Endothelial cell (in vitro differentiated cells): ENCODE measurements around the gene NFATC2. TPM values are rescaled to one million over a fixed set of nuclear protein-coding genes. Genes with fewer than 3 reads are reported as not detected.

Experiments used
- DNase-seq: peaks from one replicate; pipeline ENCODE4 v3.0.0; 2021; ENCODE audit warnings: low spot score
- H3K27ac Mint-ChIP-seq: one replicate; pipeline ENCODE4 v1.8.0; 2021; ENCODE audit warnings: mixed read lengths, inconsistent platforms; ENCODE audit not compliant: unreplicated experiment
- H3K27me3 Mint-ChIP-seq: one replicate; pipeline ENCODE4 v1.8.0; 2021; ENCODE audit warnings: mild to moderate bottlenecking, moderate library complexity, mixed read lengths, inconsistent platforms; ENCODE audit not compliant: unreplicated experiment
- H3K36me3 Mint-ChIP-seq: one replicate; pipeline ENCODE4 v1.8.0; 2021; ENCODE audit warnings: mild to moderate bottlenecking, low read depth, mixed read lengths, inconsistent platforms; ENCODE audit not compliant: unreplicated experiment
- H3K4me1 Mint-ChIP-seq: one replicate; pipeline ENCODE4 v1.8.0; 2021; ENCODE audit warnings: mild to moderate bottlenecking, mixed read lengths, inconsistent platforms; ENCODE audit not compliant: unreplicated experiment
- H3K4me3 Mint-ChIP-seq: one replicate; pipeline ENCODE4 v1.8.0; 2021; ENCODE audit warnings: mild to moderate bottlenecking, mixed read lengths, inconsistent platforms; ENCODE audit not compliant: unreplicated experiment
- H3K9me3 Mint-ChIP-seq: one replicate; pipeline ENCODE4 v1.8.0; 2021; ENCODE audit warnings: mixed read lengths, inconsistent platforms; ENCODE audit not compliant: unreplicated experiment
- CTCF ChIP-seq: fragments of 200-600 bp; sonication (generic); IDR thresholded peaks from one replicate; pipeline ENCODE4 v1.5.0; 2021; ENCODE audit warnings: antibody characterized with exemption; ENCODE audit not compliant: unreplicated experiment
- total RNA-seq: library from RNA; stranded (reverse); fragmentation: NEBNext Ultra II Directional; extraction: Animal tissue kit (Norgen Biotek cat#: 25700); gene quantifications from one replicate; pipeline ENCODE4 v1.2.1, GENCODE V29; 2021; ENCODE audit not compliant: unreplicated experiment

Gene NFATC2
- total RNA-seq, 1 donor from 2014 or later, result 3.5 TPM

DNA sequence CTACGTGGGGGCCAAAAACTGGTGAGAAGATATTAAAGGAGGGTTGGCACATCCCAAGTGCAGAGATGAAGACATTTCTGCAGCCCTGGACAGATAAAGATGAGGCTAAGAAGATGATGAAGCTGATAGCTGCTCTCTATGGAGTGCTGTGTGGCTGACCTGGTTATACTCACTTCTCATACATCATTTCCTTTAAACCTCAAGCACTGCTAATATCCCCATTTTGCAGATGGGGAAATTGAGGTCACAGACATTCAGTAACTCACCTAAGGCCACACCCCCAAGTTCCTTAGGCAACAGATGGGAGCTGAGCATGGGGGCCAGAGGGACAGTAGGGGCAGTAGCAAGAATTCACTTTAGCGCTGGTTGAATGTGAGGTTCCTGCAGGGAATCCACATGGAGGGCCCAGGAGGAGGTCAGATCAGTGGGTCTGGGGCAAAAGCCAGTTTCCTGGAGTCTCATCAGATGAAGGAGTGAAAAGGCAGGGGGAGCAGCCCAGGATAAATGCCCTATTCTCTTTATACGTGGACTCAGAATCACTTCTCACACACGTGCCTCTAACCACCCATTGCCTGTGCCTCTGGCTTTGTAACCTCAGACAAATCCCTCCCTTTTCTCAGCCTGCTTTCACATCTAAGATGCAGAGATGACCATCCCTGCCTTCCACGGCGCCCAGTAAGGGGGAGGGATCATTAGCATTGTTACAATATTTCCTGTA, 125.8 kb downstream of the NFATC2 start:
- DNase-seq, result no peak
- H3K27ac Mint-ChIP-seq, result no peak overlapping the region
- H3K27me3 Mint-ChIP-seq, result no peaks in the 10 kb centered on the region
- peaks cover 27% of the 10 kb centered on the region for H3K4me1 Mint-ChIP-seq
- TF ChIP-seq CTCF, result no peak
- H3K9me3 Mint-ChIP-seq, result no peaks in the 10 kb centered on the region
- H3K4me3 Mint-ChIP-seq, result no peak overlapping the region
- H3K36me3 Mint-ChIP-seq, result no peaks in the 10 kb centered on the region

DNA sequence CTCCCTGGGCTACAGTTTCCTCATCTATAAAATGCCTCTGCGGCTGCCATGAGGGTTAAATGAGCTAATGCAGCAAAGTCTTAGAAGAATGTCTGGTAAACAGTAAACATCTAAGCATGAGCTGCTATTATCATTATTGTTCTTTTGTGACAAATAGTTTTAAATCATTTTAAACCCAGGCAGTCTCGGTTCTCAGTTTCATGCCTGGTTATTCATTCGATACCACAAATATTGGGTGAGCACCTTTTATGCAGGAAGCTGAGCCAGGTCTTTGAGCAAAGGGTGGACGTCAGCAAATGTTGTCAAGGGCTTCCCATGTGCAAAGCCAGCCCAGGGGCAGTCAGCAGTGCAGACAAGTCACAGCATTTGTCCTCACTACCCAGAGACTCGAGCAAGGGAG, 128.7 kb downstream of the NFATC2 start:
- H3K36me3 Mint-ChIP-seq, result no peaks in the 10 kb centered on the region
- no peaks in the 10 kb centered on the region for H3K9me3 Mint-ChIP-seq
- no peak for DNase-seq
- H3K4me3 Mint-ChIP-seq, result no peak overlapping the region
- H3K27ac Mint-ChIP-seq, result no peak overlapping the region
- no peak for TF ChIP-seq CTCF
- H3K4me1 Mint-ChIP-seq, result peaks cover 31% of the 10 kb centered on the region
- no peaks in the 10 kb centered on the region for H3K27me3 Mint-ChIP-seq

DNA sequence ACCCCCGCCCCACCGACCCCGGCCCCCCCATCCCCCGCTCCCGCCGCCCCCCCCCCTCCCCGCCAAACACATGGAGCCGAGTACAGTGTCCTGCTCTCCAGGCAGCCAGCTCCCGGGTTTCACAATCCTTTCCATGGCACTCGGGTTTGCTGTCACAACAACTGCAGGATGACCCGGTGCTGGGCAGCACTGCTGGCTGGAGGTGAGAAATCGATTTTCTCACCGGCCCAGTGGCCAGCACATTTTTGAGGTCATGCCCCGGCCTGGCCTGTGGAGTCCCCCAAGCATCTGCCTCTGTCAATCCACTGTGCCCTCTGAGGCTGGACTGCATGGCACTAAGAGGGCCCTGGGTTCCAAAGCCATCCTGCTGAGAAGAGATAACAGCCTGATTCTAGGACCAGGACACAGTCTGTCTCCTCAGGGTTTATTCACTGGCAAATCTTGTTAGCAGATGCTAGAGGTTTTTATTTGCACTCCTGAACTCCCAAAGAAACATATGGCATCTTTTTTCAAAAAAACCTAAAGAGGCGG, 129.5 kb downstream of the NFATC2 start:
- no peaks in the 10 kb centered on the region for H3K36me3 Mint-ChIP-seq
- H3K27ac Mint-ChIP-seq, result no peak overlapping the region
- TF ChIP-seq CTCF, result no peak
- DNase-seq, result no peak
- H3K4me3 Mint-ChIP-seq, result no peak overlapping the region
- no peaks in the 10 kb centered on the region for H3K27me3 Mint-ChIP-seq
- H3K9me3 Mint-ChIP-seq, result no peaks in the 10 kb centered on the region
- peaks cover 31% of the 10 kb centered on the region for H3K4me1 Mint-ChIP-seq

DNA sequence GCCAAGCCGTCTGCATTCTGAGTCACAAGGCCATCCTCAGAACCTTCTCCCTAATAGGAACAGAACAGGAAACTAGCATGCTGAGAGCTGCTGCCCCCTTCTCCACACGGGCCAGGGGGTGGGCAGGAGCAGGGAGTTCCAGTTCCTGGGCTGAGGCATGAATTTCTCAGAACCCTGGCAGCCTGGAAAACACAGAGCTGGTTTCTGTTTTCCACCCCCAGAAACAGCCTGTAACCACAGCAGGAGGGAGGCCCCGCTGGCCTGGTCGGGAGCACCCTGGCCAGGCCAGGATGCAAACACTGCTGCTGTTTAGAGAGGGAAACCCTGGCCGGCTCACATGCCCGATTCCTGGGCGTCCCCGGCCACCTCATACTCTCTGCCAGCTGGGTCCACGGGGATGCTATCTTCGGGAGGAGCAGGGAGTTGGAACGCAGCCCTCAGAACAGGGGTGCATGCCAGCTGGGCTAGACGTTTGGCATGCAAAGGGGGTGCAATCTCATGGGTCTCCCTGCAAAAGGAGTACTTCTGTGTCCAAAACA, 130.1 kb downstream of the NFATC2 start:
- Mint-ChIP-seq H3K4me1 (peaks cover 29% of the 10 kb centered on the region), H3K36me3 (no peaks in the 10 kb centered on the region), H3K27ac (no peak overlapping the region), H3K9me3 (no peaks in the 10 kb centered on the region), H3K27me3 (no peaks in the 10 kb centered on the region), H3K4me3 (no peak overlapping the region)
- no peak for DNase-seq
- no peak for TF ChIP-seq CTCF

- H3K4me1 Mint-ChIP-seq, result peaks cover 24% of the 10 kb centered on the region
- no peaks in the 10 kb centered on the region for H3K36me3 Mint-ChIP-seq
- TF ChIP-seq CTCF, result no peak
- no peak for DNase-seq
- no peaks in the 10 kb centered on the region for H3K27me3 Mint-ChIP-seq
- H3K27ac Mint-ChIP-seq, result no peak overlapping the region
- H3K4me3 Mint-ChIP-seq, result no peak overlapping the region
- H3K9me3 Mint-ChIP-seq, result no peaks in the 10 kb centered on the region
Measured at GRCh38 chr20:51411870-51412269, 130.6 kb downstream of the NFATC2 start.
